NT2/D1 (cell line): ENCODE measurements around the gene TBC1D3E.
"Not testable (repeated sequence)": the region's sequence is repeated elsewhere in the genome, so short reads cannot be mapped to it uniquely, and the experiment has no call there.

Source experiments
- SUZ12 ChIP-seq: IDR thresholded peaks from 2 replicates; pipeline ENCODE4 v1.6.1; 2011; ENCODE audit not compliant: insufficient read length, insufficient read depth; ENCODE audit errors: extremely low read depth
- YY1 ChIP-seq: IDR thresholded peaks from 2 replicates; pipeline ENCODE4 v1.6.1; 2011; ENCODE audit not compliant: insufficient read length, insufficient read depth

GRCh38 chr17:38087344-38087743 is 40.4 kb upstream of the TBC1D3E start:
- TF ChIP-seq SUZ12, YY1: not testable (repeated sequence)
